Lower leg skin (tissue), 4 donors: ENCODE measurements around the gene COIL. TPM values are rescaled to one million over a fixed set of nuclear protein-coding genes. Genes with fewer than 3 reads are reported as not detected.

Source experiments
- DNase-seq, 2 donors: peaks; one replicate each; pipeline ENCODE4 v3.0.0-alpha.2; 2019; ENCODE audit warnings: low spot score in 2 of 2
- H3K4me3 ChIP-seq: fragments of 200-600 bp; sonication (generic); 2 replicates; pipeline ENCODE4 v1.5.1; 2017; ENCODE audit warnings: mild to moderate bottlenecking, low read depth; ENCODE audit not compliant: poor library complexity, severe bottlenecking
- CTCF ChIP-seq, 3 donors: fragments of 450-650 bp; IDR thresholded peaks; one replicate each; pipeline ENCODE4 v1.5.1; 2016; ENCODE audit warnings: antibody characterized with exemption in 3 of 3, mild to moderate bottlenecking in 3 of 3, moderate library complexity in 2 of 3
- POLR2A ChIP-seq, 2 donors: fragments of 450-650 bp; IDR thresholded peaks; one replicate each; pipeline ENCODE4 v1.6.1; 2016 to 2017; ENCODE audit warnings: antibody characterized with exemption in 2 of 2, mild to moderate bottlenecking in 1 of 2, moderate library complexity in 1 of 2
- WGBS, 2 donors: methylation state at CpG; one replicate each; pipeline ENCODE4 v1.1.5; 2018; 5-methylcytosine and 5-hydroxymethylcytosine counted together
- intact Hi-C: fragments of 100-400 bp; cut with DNase I; formaldehyde crosslinking; loops from one replicate; pipeline ENCODE4 v1.15.0; 2023; ENCODE audit warnings: low total_unique reads
- total RNA-seq, 4 donors: library from RNA; depleted of rRNA; stranded (reverse); fragments of >200 nt; gene quantifications; one replicate each; pipeline ENCODE4 v1.1.0, GENCODE V29; 2016

COIL gene
- total RNA-seq, 4 donors from 2014 or later, result 11.5 to 17.3 (median 13.5) TPM

DNA sequence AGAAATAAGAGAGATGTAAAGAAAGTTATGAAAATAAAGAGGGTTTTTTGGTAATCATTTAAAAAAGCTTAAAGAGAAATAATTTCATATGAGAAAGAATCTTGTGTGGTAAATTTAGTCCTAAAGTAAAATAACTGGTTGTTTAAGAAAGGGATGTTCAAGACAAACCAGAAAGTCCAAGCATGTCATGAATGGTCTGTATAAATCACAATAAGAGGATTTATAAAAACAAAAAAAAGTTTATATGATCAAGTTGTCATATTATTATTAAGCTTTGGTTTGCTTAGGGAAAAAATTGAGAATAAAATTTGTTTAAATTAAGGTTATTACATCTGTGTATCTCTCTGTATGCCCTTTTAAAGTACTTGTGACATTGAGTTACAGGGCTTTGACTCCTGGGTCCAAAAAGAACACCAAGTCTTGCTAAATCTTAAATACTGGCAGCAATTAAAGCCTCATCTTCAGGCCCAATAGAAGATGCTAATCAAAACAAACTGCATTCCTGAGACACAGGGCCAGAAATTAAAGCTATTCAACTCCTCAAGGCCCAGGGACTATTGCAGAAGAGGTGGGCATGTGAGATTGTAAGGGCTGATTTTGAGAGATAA is 31.4 kb downstream of the COIL start:
- TF ChIP-seq CTCF (IDR thresholded peaks at IDR 0.05) (no peak), POLR2A (IDR thresholded peaks at IDR 0.05) (no peak)
- intact Hi-C loops, result no loop called here
- DNase-seq, result no peak
- H3K4me3 ChIP-seq, result no peak overlapping the region

GRCh38 chr17:56928586-56928985 is 32.3 kb downstream of the COIL start:
- intact Hi-C loops, result no loop called here
- TF ChIP-seq POLR2A (IDR thresholded peaks at IDR 0.05), result no peak
- H3K4me3 ChIP-seq, result no peak overlapping the region
- WGBS, 2 donors, result 96 to 97% methylated on average over 2 of the region's 2 CpGs
- DNase-seq, result no peak

- H3K4me3 ChIP-seq, result no peak overlapping the region
- WGBS, 2 donors, result 79 to 80% methylated on average over 2 of the region's 2 CpGs
- TF ChIP-seq POLR2A (IDR thresholded peaks at IDR 0.05) (no peak), CTCF (IDR thresholded peaks at IDR 0.05) (no peak)
- intact Hi-C loops, result no loop called here
- DNase-seq, result no peak
These were observed 34.1 kb downstream of the COIL start for GRCh38 chr17:56926704-56927103.

- no peak for TF ChIP-seq POLR2A (IDR thresholded peaks at IDR 0.05)
- no peak for DNase-seq
- no peak overlapping the region for H3K4me3 ChIP-seq
- intact Hi-C loops, result no loop called here
These were observed 34.6 kb downstream of the COIL start for GRCh38 chr17:56926270-56926669.

GRCh38 chr17:56925088-56925487 is 35.8 kb downstream of the COIL start:
- TF ChIP-seq CTCF (IDR thresholded peaks at IDR 0.05) (no peak), POLR2A (IDR thresholded peaks at IDR 0.05) (no peak)
- WGBS, 2 donors, result 78 to 85% methylated on average over 2 of the region's 2 CpGs
- H3K4me3 ChIP-seq, result no peak overlapping the region
- DNase-seq, result no peak
- intact Hi-C loops, result no loop called here

DNA sequence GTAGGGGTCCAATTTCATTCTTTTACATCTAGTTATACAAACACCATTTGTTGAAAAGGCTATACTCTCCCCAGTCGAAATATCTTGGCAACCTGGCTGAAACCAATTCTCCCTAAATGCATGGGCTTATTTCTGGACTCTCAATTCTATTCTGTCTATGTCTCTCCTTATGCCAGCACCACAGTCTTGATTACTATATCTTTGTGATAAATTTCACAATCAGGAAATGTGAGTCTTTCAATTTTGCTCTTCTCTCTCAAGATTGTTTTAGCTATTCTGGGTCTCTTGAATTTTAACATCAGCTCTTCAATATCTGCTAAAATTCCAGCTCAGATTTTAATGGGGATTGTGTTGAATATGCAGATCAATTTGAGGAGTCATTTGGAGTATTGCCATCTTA is 41.1 kb downstream of the COIL start:
- DNase-seq, result no peak
- H3K4me3 ChIP-seq, result no peak overlapping the region
- TF ChIP-seq CTCF (IDR thresholded peaks at IDR 0.05), result no peak
- TF ChIP-seq POLR2A (IDR thresholded peaks at IDR 0.05), result no peak
- intact Hi-C loops, result no loop called here
- WGBS, 2 donors, result 90 to 91% methylated on average over 1 of the region's 1 CpG

DNA sequence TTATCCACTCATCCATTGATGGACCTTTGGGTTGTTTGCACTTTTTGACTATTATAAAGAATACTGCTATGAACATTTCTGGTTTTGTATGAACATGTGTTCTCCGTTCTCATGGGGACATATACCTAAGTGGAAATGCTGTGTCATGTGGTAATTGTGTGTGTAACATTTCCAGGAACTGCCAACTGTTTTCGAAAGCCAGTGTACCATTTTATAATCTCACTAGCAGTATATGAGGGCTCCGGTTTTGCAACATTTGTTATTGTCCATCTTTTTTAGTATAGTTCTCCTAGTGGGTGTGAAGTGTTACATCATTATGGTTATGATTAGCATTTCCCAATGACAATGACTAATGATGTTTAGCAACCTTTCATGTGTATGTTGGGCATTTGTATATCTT is 41.9 kb downstream of the COIL start:
- no peak for DNase-seq
- WGBS, 2 donors, result 83 to 86% methylated on average over 3 of the region's 3 CpGs
- intact Hi-C loops, result no loop called here
- H3K4me3 ChIP-seq, result no peak overlapping the region
- no peak for TF ChIP-seq POLR2A (IDR thresholded peaks at IDR 0.05)
- no peak for TF ChIP-seq CTCF (IDR thresholded peaks at IDR 0.05)
